ENCODE data around the gene TSR2.

Gene TSR2

DNA sequence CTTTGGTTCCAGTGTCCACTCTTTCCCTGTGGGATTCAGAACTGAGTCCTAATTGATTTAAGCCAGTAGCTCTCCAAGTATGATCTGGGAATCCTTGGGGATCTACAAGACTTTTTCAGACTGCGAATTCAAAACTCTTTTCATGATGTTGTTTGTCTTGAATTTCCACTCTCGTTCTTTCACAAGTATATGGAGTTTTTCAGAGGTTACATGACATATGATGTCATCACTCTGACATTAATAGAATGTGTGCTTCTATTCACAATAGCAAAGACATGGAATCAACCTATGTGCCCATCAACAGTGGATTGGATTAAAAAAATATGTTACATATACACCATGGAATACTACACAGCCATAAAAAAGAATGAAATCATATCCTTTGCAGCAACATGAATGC lies 23.2 kb upstream of the TSR2 start (continued):
- TF ChIP-seq, protein P1, sequence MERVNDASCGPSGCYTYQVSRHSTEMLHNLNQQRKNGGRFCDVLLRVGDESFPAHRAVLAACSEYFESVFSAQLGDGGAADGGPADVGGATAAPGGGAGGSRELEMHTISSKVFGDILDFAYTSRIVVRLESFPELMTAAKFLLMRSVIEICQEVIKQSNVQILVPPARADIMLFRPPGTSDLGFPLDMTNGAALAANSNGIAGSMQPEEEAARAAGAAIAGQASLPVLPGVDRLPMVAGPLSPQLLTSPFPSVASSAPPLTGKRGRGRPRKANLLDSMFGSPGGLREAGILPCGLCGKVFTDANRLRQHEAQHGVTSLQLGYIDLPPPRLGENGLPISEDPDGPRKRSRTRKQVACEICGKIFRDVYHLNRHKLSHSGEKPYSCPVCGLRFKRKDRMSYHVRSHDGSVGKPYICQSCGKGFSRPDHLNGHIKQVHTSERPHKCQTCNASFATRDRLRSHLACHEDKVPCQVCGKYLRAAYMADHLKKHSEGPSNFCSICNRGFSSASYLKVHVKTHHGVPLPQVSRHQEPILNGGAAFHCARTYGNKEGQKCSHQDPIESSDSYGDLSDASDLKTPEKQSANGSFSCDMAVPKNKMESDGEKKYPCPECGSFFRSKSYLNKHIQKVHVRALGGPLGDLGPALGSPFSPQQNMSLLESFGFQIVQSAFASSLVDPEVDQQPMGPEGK (CRISPR knock-in tag; IDR thresholded peaks at IDR 0.05; ENCODE audit: borderline replicate concordance), result no peak
- TF ChIP-seq ZNF70 (CRISPR knock-in tag; IDR thresholded peaks at IDR 0.05) (no peak), GLIS3 (CRISPR knock-in tag; IDR thresholded peaks at IDR 0.05) (no peak)

DNA sequence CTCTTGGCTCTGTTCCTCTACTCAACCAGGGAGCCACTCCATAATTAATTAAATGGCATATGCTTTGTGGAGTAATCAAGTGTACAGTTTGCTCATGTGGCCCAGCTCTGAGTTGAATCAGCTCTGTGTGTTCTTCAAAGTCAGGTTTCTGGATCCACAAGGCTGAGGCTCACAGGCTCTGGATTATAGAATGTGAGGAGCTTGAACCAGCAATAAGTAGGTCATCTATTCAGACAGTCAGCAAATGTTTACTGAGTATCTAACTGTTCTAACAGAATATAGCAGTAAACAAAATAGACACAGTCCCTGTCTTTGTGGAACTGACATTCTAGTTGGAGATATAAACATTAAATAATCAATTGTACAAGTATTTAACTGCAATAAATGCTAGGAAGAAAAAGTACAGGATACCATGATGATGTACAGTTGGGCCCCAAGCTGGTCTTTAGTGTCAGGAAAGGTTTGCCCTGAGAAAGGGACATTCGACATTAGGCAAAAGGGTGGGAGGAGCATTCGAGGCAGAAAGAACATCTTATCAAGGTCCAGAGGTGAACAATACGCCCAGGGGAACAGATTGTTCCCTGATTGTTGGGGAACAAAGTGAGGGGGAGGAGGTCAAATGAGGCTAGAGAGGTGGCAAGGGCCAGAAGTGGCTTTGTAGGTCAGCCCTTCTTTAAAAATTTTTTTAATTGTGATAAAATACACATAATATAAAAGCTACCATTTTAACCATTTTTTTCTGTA lies 20.5 kb upstream of the TSR2 start:
- ATAC-seq, result no peak
- TF ChIP-seq SNAI2 (CRISPR knock-in tag; IDR thresholded peaks at IDR 0.05) (no peak), OSR1 (CRISPR knock-in tag; IDR thresholded peaks at IDR 0.05) (no peak), PPARA (CRISPR knock-in tag; IDR thresholded peaks at IDR 0.05; ENCODE audit: borderline replicate concordance) (no peak), ARNTL (CRISPR knock-in tag; IDR thresholded peaks at IDR 0.05; ENCODE audit: borderline replicate concordance, low read depth) (no peak), BACH2 (CRISPR knock-in tag; IDR thresholded peaks at IDR 0.05; ENCODE audit: borderline replicate concordance) (no peak), ZC3H10 (CRISPR knock-in tag; IDR thresholded peaks at IDR 0.05) (no peak), ZNF70 (CRISPR knock-in tag; IDR thresholded peaks at IDR 0.05) (no peak), ZNF8 (CRISPR knock-in tag; IDR thresholded peaks at IDR 0.05) (no peak), ISL1 (CRISPR knock-in tag; IDR thresholded peaks at IDR 0.05) (no peak), ZFP30 (CRISPR knock-in tag; IDR thresholded peaks at IDR 0.05) (no peak), RARB (CRISPR knock-in tag; IDR thresholded peaks at IDR 0.05) (no peak), ESRRG (CRISPR knock-in tag; IDR thresholded peaks at IDR 0.05) (no peak), CSDC2 (CRISPR knock-in tag; IDR thresholded peaks at IDR 0.05) (no peak), ZFP3 (CRISPR knock-in tag; IDR thresholded peaks at IDR 0.05) (no peak)
- TF ChIP-seq, protein P2, sequence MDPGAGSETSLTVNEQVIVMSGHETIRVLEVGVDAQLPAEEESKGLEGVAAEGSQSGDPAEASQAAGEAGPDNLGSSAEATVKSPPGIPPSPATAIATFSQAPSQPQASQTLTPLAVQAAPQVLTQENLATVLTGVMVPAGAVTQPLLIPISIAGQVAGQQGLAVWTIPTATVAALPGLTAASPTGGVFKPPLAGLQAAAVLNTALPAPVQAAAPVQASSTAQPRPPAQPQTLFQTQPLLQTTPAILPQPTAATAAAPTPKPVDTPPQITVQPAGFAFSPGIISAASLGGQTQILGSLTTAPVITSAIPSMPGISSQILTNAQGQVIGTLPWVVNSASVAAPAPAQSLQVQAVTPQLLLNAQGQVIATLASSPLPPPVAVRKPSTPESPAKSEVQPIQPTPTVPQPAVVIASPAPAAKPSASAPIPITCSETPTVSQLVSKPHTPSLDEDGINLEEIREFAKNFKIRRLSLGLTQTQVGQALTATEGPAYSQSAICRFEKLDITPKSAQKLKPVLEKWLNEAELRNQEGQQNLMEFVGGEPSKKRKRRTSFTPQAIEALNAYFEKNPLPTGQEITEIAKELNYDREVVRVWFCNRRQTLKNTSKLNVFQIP (CRISPR knock-in tag; IDR thresholded peaks at IDR 0.05; ENCODE audit: borderline replicate concordance, low read depth), result no peak
- TF ChIP-seq, protein P3, sequence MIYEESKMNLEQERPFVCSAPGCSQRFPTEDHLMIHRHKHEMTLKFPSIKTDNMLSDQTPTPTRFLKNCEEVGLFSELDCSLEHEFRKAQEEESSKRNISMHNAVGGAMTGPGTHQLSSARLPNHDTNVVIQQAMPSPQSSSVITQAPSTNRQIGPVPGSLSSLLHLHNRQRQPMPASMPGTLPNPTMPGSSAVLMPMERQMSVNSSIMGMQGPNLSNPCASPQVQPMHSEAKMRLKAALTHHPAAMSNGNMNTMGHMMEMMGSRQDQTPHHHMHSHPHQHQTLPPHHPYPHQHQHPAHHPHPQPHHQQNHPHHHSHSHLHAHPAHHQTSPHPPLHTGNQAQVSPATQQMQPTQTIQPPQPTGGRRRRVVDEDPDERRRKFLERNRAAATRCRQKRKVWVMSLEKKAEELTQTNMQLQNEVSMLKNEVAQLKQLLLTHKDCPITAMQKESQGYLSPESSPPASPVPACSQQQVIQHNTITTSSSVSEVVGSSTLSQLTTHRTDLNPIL (CRISPR knock-in tag; IDR thresholded peaks at IDR 0.05; ENCODE audit: low read depth), result no peak
- TF ChIP-seq, protein P1 (CRISPR knock-in tag; IDR thresholded peaks at IDR 0.05; ENCODE audit: borderline replicate concordance), result no peak

DNA sequence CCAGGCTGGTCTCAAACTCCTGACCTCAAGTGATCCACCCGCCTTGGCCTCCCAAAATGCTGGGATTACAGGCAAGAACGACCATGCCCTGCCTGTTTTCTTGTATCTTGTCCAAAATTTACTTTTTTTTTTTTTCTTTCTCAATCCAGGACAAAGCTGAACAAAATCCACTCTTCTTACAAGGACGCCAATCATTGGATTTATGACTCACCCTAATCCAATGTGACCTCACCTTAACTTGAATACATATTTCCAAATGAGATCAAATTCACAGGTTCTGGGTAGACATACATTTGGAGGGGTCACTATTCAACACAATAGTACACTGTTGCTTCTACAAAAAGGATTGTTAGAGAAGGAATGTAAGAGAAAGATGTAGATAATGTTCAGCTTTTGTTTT lies 18.0 kb upstream of the TSR2 start:
- ATAC-seq, result no peak
- TF ChIP-seq, protein P1 (CRISPR knock-in tag; IDR thresholded peaks at IDR 0.05; ENCODE audit: borderline replicate concordance), result no peak
- TF ChIP-seq, protein P3 (CRISPR knock-in tag; IDR thresholded peaks at IDR 0.05; ENCODE audit: low read depth), result no peak
- TF ChIP-seq GLIS3 (CRISPR knock-in tag; IDR thresholded peaks at IDR 0.05), result no peak
- TF ChIP-seq, protein P4, sequence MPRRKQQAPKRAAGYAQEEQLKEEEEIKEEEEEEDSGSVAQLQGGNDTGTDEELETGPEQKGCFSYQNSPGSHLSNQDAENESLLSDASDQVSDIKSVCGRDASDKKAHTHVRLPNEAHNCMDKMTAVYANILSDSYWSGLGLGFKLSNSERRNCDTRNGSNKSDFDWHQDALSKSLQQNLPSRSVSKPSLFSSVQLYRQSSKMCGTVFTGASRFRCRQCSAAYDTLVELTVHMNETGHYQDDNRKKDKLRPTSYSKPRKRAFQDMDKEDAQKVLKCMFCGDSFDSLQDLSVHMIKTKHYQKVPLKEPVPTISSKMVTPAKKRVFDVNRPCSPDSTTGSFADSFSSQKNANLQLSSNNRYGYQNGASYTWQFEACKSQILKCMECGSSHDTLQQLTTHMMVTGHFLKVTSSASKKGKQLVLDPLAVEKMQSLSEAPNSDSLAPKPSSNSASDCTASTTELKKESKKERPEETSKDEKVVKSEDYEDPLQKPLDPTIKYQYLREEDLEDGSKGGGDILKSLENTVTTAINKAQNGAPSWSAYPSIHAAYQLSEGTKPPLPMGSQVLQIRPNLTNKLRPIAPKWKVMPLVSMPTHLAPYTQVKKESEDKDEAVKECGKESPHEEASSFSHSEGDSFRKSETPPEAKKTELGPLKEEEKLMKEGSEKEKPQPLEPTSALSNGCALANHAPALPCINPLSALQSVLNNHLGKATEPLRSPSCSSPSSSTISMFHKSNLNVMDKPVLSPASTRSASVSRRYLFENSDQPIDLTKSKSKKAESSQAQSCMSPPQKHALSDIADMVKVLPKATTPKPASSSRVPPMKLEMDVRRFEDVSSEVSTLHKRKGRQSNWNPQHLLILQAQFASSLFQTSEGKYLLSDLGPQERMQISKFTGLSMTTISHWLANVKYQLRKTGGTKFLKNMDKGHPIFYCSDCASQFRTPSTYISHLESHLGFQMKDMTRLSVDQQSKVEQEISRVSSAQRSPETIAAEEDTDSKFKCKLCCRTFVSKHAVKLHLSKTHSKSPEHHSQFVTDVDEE (CRISPR knock-in tag; IDR thresholded peaks at IDR 0.05), result no peak
- TF ChIP-seq ZFP30 (CRISPR knock-in tag; IDR thresholded peaks at IDR 0.05), result no peak
- TF ChIP-seq PPARA (CRISPR knock-in tag; IDR thresholded peaks at IDR 0.05; ENCODE audit: borderline replicate concordance), result no peak
- no peak for TF ChIP-seq ISL1 (CRISPR knock-in tag; IDR thresholded peaks at IDR 0.05)
- no peak for TF ChIP-seq RARB (CRISPR knock-in tag; IDR thresholded peaks at IDR 0.05)
- TF ChIP-seq, protein P5, sequence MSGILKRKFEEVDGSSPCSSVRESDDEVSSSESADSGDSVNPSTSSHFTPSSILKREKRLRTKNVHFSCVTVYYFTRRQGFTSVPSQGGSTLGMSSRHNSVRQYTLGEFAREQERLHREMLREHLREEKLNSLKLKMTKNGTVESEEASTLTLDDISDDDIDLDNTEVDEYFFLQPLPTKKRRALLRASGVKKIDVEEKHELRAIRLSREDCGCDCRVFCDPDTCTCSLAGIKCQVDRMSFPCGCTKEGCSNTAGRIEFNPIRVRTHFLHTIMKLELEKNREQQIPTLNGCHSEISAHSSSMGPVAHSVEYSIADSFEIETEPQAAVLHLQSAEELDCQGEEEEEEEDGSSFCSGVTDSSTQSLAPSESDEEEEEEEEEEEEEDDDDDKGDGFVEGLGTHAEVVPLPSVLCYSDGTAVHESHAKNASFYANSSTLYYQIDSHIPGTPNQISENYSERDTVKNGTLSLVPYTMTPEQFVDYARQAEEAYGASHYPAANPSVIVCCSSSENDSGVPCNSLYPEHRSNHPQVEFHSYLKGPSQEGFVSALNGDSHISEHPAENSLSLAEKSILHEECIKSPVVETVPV (CRISPR knock-in tag; IDR thresholded peaks at IDR 0.05), result no peak
- TF ChIP-seq ZNF565 (CRISPR knock-in tag; conservative IDR thresholded peaks at IDR 0.05; ENCODE audit: low read depth), result no peak
- TF ChIP-seq OSR1 (CRISPR knock-in tag; IDR thresholded peaks at IDR 0.05), result no peak
- TF ChIP-seq SNAI2 (CRISPR knock-in tag; IDR thresholded peaks at IDR 0.05), result no peak
- TF ChIP-seq TCF4 (CRISPR knock-in tag; IDR thresholded peaks at IDR 0.05; ENCODE audit: borderline replicate concordance), result no peak
- no peak for TF ChIP-seq BACH2 (CRISPR knock-in tag; IDR thresholded peaks at IDR 0.05; ENCODE audit: borderline replicate concordance)
